ENCODE data around the gene RAB44.

RAB44 gene

GRCh38 chr6:36713846-36714245 is 16.2 kb downstream of the RAB44 start:
- Histone ChIP-seq H3K27me3 (no peaks in the 10 kb centered on the region), H3K4me1 (no peaks in the 10 kb centered on the region)

GRCh38 chr6:36714511-36714910 is 16.9 kb downstream of the RAB44 start:
- DNase-seq, result no peak
- Histone ChIP-seq H3K9me3 (no peaks in the 10 kb centered on the region), H3K4me1 (no peaks in the 10 kb centered on the region), H3K4me3 (ENCODE audit: low read depth, low read length) (no peak overlapping the region), H3K36me3 (no peaks in the 10 kb centered on the region), H3K27me3 (no peaks in the 10 kb centered on the region)
- no peak for TF ChIP-seq CTCF (IDR thresholded peaks at IDR 0.05; ENCODE audit: low read depth, low read length)

More at GRCh38 chr6:36713846-36714245, 16.2 kb downstream of the RAB44 start:
- DNase-seq, result no peak
- Histone ChIP-seq H3K9me3 (no peaks in the 10 kb centered on the region), H3K36me3 (no peaks in the 10 kb centered on the region), H3K4me3 (ENCODE audit: low read depth, low read length) (no peak overlapping the region)
- TF ChIP-seq CTCF (IDR thresholded peaks at IDR 0.05; ENCODE audit: low read depth, low read length), result no peak

GRCh38 chr6:36715469-36715868 is 17.8 kb downstream of the RAB44 start:
- TF ChIP-seq CTCF (IDR thresholded peaks at IDR 0.05; ENCODE audit: low read depth, low read length), result no peak
- H3K36me3 ChIP-seq, result no peaks in the 10 kb centered on the region

GRCh38 chr6:36716476-36717093 is 19.0 kb downstream of the RAB44 start:
- Histone ChIP-seq H3K27me3 (no peaks in the 10 kb centered on the region), H3K9me3 (no peaks in the 10 kb centered on the region), H3K4me1 (no peaks in the 10 kb centered on the region), H3K4me3 (ENCODE audit: low read depth, low read length) (no peak overlapping the region), H3K36me3 (no peaks in the 10 kb centered on the region)
- no peak for TF ChIP-seq CTCF (IDR thresholded peaks at IDR 0.05; ENCODE audit: low read depth, low read length)
- DNase-seq, result no peak

More at GRCh38 chr6:36715469-36715868, 17.8 kb downstream of the RAB44 start:
- H3K27me3 ChIP-seq, result no peaks in the 10 kb centered on the region
- DNase-seq, result no peak
- no peak overlapping the region for H3K4me3 ChIP-seq (ENCODE audit: low read depth, low read length)
- H3K4me1 ChIP-seq, result no peaks in the 10 kb centered on the region
- H3K9me3 ChIP-seq, result no peaks in the 10 kb centered on the region

GRCh38 chr6:36717231-36717825 is 19.7 kb downstream of the RAB44 start:
- Histone ChIP-seq H3K4me1 (no peaks in the 10 kb centered on the region), H3K9me3 (no peaks in the 10 kb centered on the region), H3K36me3 (no peaks in the 10 kb centered on the region), H3K4me3 (ENCODE audit: low read depth, low read length) (no peak overlapping the region), H3K27me3 (no peaks in the 10 kb centered on the region)
- no peak for DNase-seq
- no peak for TF ChIP-seq CTCF (IDR thresholded peaks at IDR 0.05; ENCODE audit: low read depth, low read length)

- Histone ChIP-seq H3K9me3 (no peaks in the 10 kb centered on the region), H3K4me3 (ENCODE audit: low read depth, low read length) (no peak overlapping the region), H3K36me3 (no peaks in the 10 kb centered on the region), H3K4me1 (no peaks in the 10 kb centered on the region), H3K27me3 (no peaks in the 10 kb centered on the region)
- DNase-seq, result no peak
- no peak for TF ChIP-seq CTCF (IDR thresholded peaks at IDR 0.05; ENCODE audit: low read depth, low read length)
Measured at GRCh38 chr6:36717871-36718540, 20.4 kb downstream of the RAB44 start.
